ENCODE measurements around the gene DEPDC7. TPM values are rescaled to one million over a fixed set of nuclear protein-coding genes. Genes with fewer than 3 reads are reported as not detected.

DEPDC7 gene
- total RNA-seq, 1 experiment from 2014 or later, result 4.4 TPM

DNA sequence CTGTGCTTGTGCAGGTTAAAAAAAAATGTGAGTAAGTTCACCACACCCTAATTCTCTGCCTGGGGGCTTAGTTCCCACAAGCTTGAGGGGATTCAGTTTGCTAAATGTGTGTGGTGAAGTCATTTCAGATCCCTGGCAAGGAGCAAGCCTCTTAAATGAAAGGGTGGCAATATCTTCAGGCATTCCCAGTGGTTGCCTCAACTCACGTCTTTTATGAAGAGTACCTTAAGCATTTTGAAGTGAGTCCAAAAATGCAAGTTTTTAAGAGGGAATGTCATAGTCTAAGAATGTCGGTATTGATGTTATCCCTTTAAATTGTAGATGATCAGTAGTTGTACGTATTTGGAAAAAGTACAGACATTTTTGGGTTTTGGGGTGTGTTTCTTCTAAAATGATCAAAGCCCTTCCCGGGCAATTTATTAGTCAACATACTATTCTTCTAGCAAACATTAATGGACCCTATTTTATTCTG is 28.6 kb downstream of the DEPDC7 start:
- Histone ChIP-seq H3K9ac (ENCODE audit: extremely low read depth, insufficient read length, low read length) (no peak overlapping the region), H2AFZ (ENCODE audit: low read length) (no peak overlapping the region)
- no peak for DNase-seq

More for the DNA sequence above, 28.6 kb downstream of the DEPDC7 start:
- Histone ChIP-seq H3K4me2 (ENCODE audit: insufficient read depth, insufficient read length, low read length) (no peak overlapping the region), H2BK5ac (ENCODE audit: insufficient read length, low read length) (no peak overlapping the region), H3K9me3 (ENCODE audit: control insufficient read depth, low read depth, low read length) (no peaks in the 10 kb centered on the region), H3K4ac (ENCODE audit: low read depth, low read length) (no peak overlapping the region), H3K79me2 (ENCODE audit: insufficient read depth, low read length) (no peaks in the 10 kb centered on the region), H3K23me2 (ENCODE audit: insufficient read length, low read depth, low read length, poor library complexity, severe bottlenecking) (peaks cover 5% of the 10 kb centered on the region), H3K18ac (ENCODE audit: insufficient read length, low read depth, low read length) (no peak overlapping the region), H2AK5ac (ENCODE audit: insufficient read length, low read length) (no peak overlapping the region), H3K27me3 (ENCODE audit: insufficient read depth, low read length) (no peaks in the 10 kb centered on the region), H3K14ac (ENCODE audit: insufficient read depth, low read length) (no peak overlapping the region), H3K56ac (ENCODE audit: insufficient read length, low read depth, low read length) (no peak overlapping the region), H3K23ac (ENCODE audit: insufficient read length, low read depth, low read length) (no peak overlapping the region), H4K20me1 (ENCODE audit: control insufficient read depth, insufficient read depth, insufficient read length) (no peaks in the 10 kb centered on the region), H4K5ac (ENCODE audit: insufficient read length, low read depth, low read length) (no peak overlapping the region), H2BK20ac (ENCODE audit: low read depth, low read length, poor library complexity, severe bottlenecking) (no peak overlapping the region), H2BK120ac (ENCODE audit: low read depth, low read length, poor library complexity, severe bottlenecking) (no peak overlapping the region), H4K8ac (replicated peaks; ENCODE audit: insufficient read length, low read depth, low read length) (no peak overlapping the region), H3K79me1 (ENCODE audit: insufficient read depth, low read depth, low read length, poor library complexity, severe bottlenecking) (no peaks in the 10 kb centered on the region), H2BK15ac (ENCODE audit: low read depth, low read length) (no peak overlapping the region), H3K4me1 (ENCODE audit: insufficient read depth, low read length) (no peaks in the 10 kb centered on the region; the same call in 1 of the 2 replicates), H2BK12ac (ENCODE audit: insufficient read length, low read depth, low read length) (no peak overlapping the region), H3T11ph (ENCODE audit: low read length) (no peak overlapping the region), H4K91ac (ENCODE audit: insufficient read length, low read depth, low read length) (no peak overlapping the region), H3K27ac (ENCODE audit: insufficient read length, low read depth, low read length) (no peak overlapping the region)
- Mint-ChIP-seq H3K4me1 (peaks cover 15 to 17% of the 10 kb centered on the region in 2 experiments), H3K36me3 (ENCODE audit: insufficient read depth in 1 of 3, low read depth in 3 of 3) (peaks cover 43 to 51% (median 49%) of the 10 kb centered on the region in 3 experiments), H3K27ac (no peak overlapping the region), H3K27me3 (ENCODE audit: low read depth) (no peaks in the 10 kb centered on the region), H3K4me3 (no peak overlapping the region), H3K9me3 (peaks cover 0 to 4% of the 10 kb centered on the region in 2 experiments; a peak in 2 of 5 replicates)
- WGBS (ENCODE audit: extremely low coverage, insufficient read length, low lambda C conversion rate), result no CpG with 5 or more reads among the region's 4 CpGs
- TF ChIP-seq, protein P1, sequence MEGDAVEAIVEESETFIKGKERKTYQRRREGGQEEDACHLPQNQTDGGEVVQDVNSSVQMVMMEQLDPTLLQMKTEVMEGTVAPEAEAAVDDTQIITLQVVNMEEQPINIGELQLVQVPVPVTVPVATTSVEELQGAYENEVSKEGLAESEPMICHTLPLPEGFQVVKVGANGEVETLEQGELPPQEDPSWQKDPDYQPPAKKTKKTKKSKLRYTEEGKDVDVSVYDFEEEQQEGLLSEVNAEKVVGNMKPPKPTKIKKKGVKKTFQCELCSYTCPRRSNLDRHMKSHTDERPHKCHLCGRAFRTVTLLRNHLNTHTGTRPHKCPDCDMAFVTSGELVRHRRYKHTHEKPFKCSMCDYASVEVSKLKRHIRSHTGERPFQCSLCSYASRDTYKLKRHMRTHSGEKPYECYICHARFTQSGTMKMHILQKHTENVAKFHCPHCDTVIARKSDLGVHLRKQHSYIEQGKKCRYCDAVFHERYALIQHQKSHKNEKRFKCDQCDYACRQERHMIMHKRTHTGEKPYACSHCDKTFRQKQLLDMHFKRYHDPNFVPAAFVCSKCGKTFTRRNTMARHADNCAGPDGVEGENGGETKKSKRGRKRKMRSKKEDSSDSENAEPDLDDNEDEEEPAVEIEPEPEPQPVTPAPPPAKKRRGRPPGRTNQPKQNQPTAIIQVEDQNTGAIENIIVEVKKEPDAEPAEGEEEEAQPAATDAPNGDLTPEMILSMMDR (conservative IDR thresholded peaks at IDR 0.05), result no peak

Data from H9 (cell line).